Naive thymus-derived CD8-positive, alpha-beta T cell (primary cell): ENCODE data around the gene PEX3. TPM values are rescaled to one million over a fixed set of nuclear protein-coding genes. Genes with fewer than 3 reads are reported as not detected.
"Not testable (repeated sequence)": the region's sequence is repeated elsewhere in the genome, so short reads cannot be mapped to it uniquely, and the experiment has no call there.

Source experiments
- ATAC-seq, 2 donors: fragments of 150-1000 bp; cut with Tn5 transposase in 1 of 2; sonication (Bioruptor Pico), chemical (Tn5 transposase) in 1 of 2; 1 replicate in 1 of 2; 2 replicates in 1 of 2; pipeline ENCODE4 v1.10.0; 2021; ENCODE audit warnings: mild to moderate bottlenecking in 2 of 2, moderate library complexity in 2 of 2
- POLR2A ChIA-PET: fragments of 350-600 bp; sonication (Branson Sonifier 250); formaldehyde crosslinking; loops from one replicate; lab custom pipeline; 2021; ENCODE audit warnings: antibody characterized with exemption; lab: Charles Lee
- DNase-seq, 10 donors: peaks; one replicate each; pipeline versions ENCODE4 v3.0.0 to v3.0.0-alpha.2; 2020 to 2022
- H3K27ac Mint-ChIP-seq, 10 donors: one replicate each; pipeline ENCODE4 v1.8.0; 2020 to 2022; ENCODE audit warnings: mild to moderate bottlenecking in 10 of 10, mixed read lengths in 10 of 10, moderate library complexity in 4 of 10, inconsistent platforms in 1 of 10
- H3K27me3 Mint-ChIP-seq, 5 donors: one replicate each; pipeline ENCODE4 v1.8.0; 2021 to 2022; ENCODE audit warnings: mixed read lengths in 5 of 5
- H3K36me3 Mint-ChIP-seq, 3 donors: one replicate each; pipeline ENCODE4 v1.8.0; 2020 to 2022; ENCODE audit warnings: mixed read lengths in 3 of 3, mild to moderate bottlenecking in 2 of 3, inconsistent platforms in 1 of 3
- H3K4me1 Mint-ChIP-seq, 4 donors: one replicate each; pipeline ENCODE4 v1.8.0; 2021 to 2022; ENCODE audit warnings: mixed read lengths in 4 of 4
- H3K4me3 Mint-ChIP-seq, 10 donors: one replicate each; pipeline ENCODE4 v1.8.0; 2020 to 2022; ENCODE audit warnings: mild to moderate bottlenecking in 10 of 10, mixed read lengths in 10 of 10, moderate library complexity in 6 of 10, inconsistent platforms in 1 of 10
- H3K9me3 Mint-ChIP-seq, 9 donors: one replicate each; pipeline ENCODE4 v1.8.0; 2020 to 2022; ENCODE audit warnings: mixed read lengths in 9 of 9, mild to moderate bottlenecking in 3 of 9, inconsistent platforms in 1 of 9, moderate library complexity in 1 of 9
- polyA plus RNA-seq, 3 donors: library from polyadenylated mRNA; unstranded; fragments of 300-500 nt; fragmentation: Illumina TruSeq; gene quantifications; one replicate each; pipeline ENCODE4 v1.2.3, GENCODE V29; 2021
- total RNA-seq, 8 experiments: library from RNA in 2 of 8; stranded (reverse) in 2 of 8; gene quantifications; one replicate each; pipeline ENCODE4 v1.2.3 and lab custom pipeline; 2021 to 2026

Gene PEX3
- total and polyA plus RNA-seq, 5 experiments from 2014 or later = 19.2 to 25.8 (median 21.1) TPM

GRCh38 chr6:143490244-143490643 lies 39.6 kb downstream of the PEX3 start:
- ATAC-seq = no peak
- POLR2A ChIA-PET = no interaction called here
- no peaks in the 10 kb centered on the region for H3K27me3 Mint-ChIP-seq
- no peak for DNase-seq
- no peak overlapping the region for H3K4me3 Mint-ChIP-seq
- H3K36me3 Mint-ChIP-seq = peaks cover 0 to 8% (median 2%) of the 10 kb centered on the region in 3 donors
- no peak overlapping the region for H3K27ac Mint-ChIP-seq
- H3K4me1 Mint-ChIP-seq = peaks cover 0 to 1% (median 0%) of the 10 kb centered on the region in 4 donors
- H3K9me3 Mint-ChIP-seq = no peaks in the 10 kb centered on the region

- DNase-seq (no peak), ATAC-seq (no peak)
- peak overlapping the region in 1 of 10 donors; percentile 17 for H3K27ac Mint-ChIP-seq
- peaks cover 0 to 7% (median 2%) of the 10 kb centered on the region in 3 donors for H3K36me3 Mint-ChIP-seq
- H3K4me3 Mint-ChIP-seq = no peak overlapping the region
- POLR2A ChIA-PET = no interaction called here
- no peaks in the 10 kb centered on the region for H3K9me3 Mint-ChIP-seq
- H3K27me3 Mint-ChIP-seq = no peaks in the 10 kb centered on the region
- peaks cover 0 to 1% (median 0%) of the 10 kb centered on the region in 4 donors for H3K4me1 Mint-ChIP-seq
These were observed 40.2 kb downstream of the PEX3 start for GRCh38 chr6:143490775-143491174.

- Mint-ChIP-seq H3K9me3 (no peaks in the 10 kb centered on the region), H3K36me3 (peaks cover 0 to 16% (median 11%) of the 10 kb centered on the region in 3 donors), H3K4me1 (peaks cover 12 to 16% (median 14%) of the 10 kb centered on the region in 4 donors), H3K4me3 (no peak overlapping the region), H3K27me3 (no peaks in the 10 kb centered on the region), H3K27ac (no peak overlapping the region)
- no peak for ATAC-seq
- POLR2A ChIA-PET = no interaction called here
- DNase-seq = no peak
These were observed 46.4 kb downstream of the PEX3 start for GRCh38 chr6:143496974-143497373.

- peaks cover 12 to 16% (median 14%) of the 10 kb centered on the region in 4 donors for H3K4me1 Mint-ChIP-seq
These were observed 47.8 kb downstream of the PEX3 start for GRCh38 chr6:143498428-143498827.

GRCh38 chr6:143501851-143502250 lies 51.2 kb downstream of the PEX3 start:
- Mint-ChIP-seq H3K9me3 (no peaks in the 10 kb centered on the region), H3K4me1 (peaks cover 13 to 16% (median 14%) of the 10 kb centered on the region in 4 donors), H3K36me3 (peaks cover 0 to 21% (median 19%) of the 10 kb centered on the region in 3 donors), H3K27ac (no peak overlapping the region), H3K4me3 (no peak overlapping the region), H3K27me3 (no peaks in the 10 kb centered on the region)
- ATAC-seq (no peak), DNase-seq (no peak)
- POLR2A ChIA-PET = interaction anchor here (0.5 kb wide), 1 partner anchor 28 kb away, joined by 4 read pairs; no protein-coding TSS in a partner anchor

More at GRCh38 chr6:143498428-143498827, 47.8 kb downstream of the PEX3 start:
- H3K4me3 Mint-ChIP-seq = no peak overlapping the region
- no peaks in the 10 kb centered on the region for H3K27me3 Mint-ChIP-seq
- H3K9me3 Mint-ChIP-seq = no peaks in the 10 kb centered on the region
- peaks cover 0 to 14% (median 11%) of the 10 kb centered on the region in 3 donors for H3K36me3 Mint-ChIP-seq
- DNase-seq (peak in 4 of 10 donors; percentile 9 to 21 (median 12)), ATAC-seq (peak; percentile 44 to 63)
- POLR2A ChIA-PET = no interaction called here
- peak overlapping the region in 5 of 10 donors; percentile 41 to 84 (median 63) for H3K27ac Mint-ChIP-seq

GRCh38 chr6:143504369-143504768 lies 53.8 kb downstream of the PEX3 start:
- Mint-ChIP-seq H3K4me1 (peaks cover 0 to 8% (median under 1%) of the 10 kb centered on the region in 4 donors), H3K9me3 (no peaks in the 10 kb centered on the region), H3K27ac (no peak overlapping the region), H3K4me3 (no peak overlapping the region), H3K36me3 (peaks cover 0 to 22% (median 16%) of the 10 kb centered on the region in 3 donors), H3K27me3 (no peaks in the 10 kb centered on the region)
- no peak for DNase-seq
- POLR2A ChIA-PET = no interaction called here
- ATAC-seq = no peak

- POLR2A ChIA-PET = no interaction called here
- no peak overlapping the region for H3K27ac Mint-ChIP-seq
- H3K4me1 Mint-ChIP-seq = peaks cover 0 to 12% (median 2%) of the 10 kb centered on the region in 4 donors
- no peak for DNase-seq
- H3K4me3 Mint-ChIP-seq = no peak overlapping the region
- peaks cover 0 to 18% (median 16%) of the 10 kb centered on the region in 3 donors for H3K36me3 Mint-ChIP-seq
- H3K27me3 Mint-ChIP-seq = no peaks in the 10 kb centered on the region
- H3K9me3 Mint-ChIP-seq = no peaks in the 10 kb centered on the region
- ATAC-seq = no peak
These were observed 54.5 kb downstream of the PEX3 start for GRCh38 chr6:143505111-143505510.

- Mint-ChIP-seq H3K36me3 (peaks cover 0 to 16% (median 15%) of the 10 kb centered on the region in 3 donors), H3K27me3 (no peaks in the 10 kb centered on the region), H3K27ac (no peak overlapping the region), H3K4me3 (no peak overlapping the region), H3K9me3 (no peaks in the 10 kb centered on the region), H3K4me1 (peaks cover 0 to 12% (median 2%) of the 10 kb centered on the region in 4 donors)
- ATAC-seq = no peak
- POLR2A ChIA-PET = no interaction called here
- DNase-seq = no peak
These were observed 54.9 kb downstream of the PEX3 start for GRCh38 chr6:143505537-143505936.

GRCh38 chr6:143506199-143506598 lies 55.6 kb downstream of the PEX3 start:
- Mint-ChIP-seq H3K4me1 (peaks cover 5 to 18% (median 6%) of the 10 kb centered on the region in 4 donors), H3K36me3 (peaks cover 0 to 16% (median 13%) of the 10 kb centered on the region in 3 donors), H3K9me3 (no peaks in the 10 kb centered on the region), H3K27me3 (no peaks in the 10 kb centered on the region), H3K4me3 (no peak overlapping the region), H3K27ac (no peak overlapping the region)
- DNase-seq = no peak
- POLR2A ChIA-PET = no interaction called here
- ATAC-seq = no peak

- no peaks in the 10 kb centered on the region for H3K9me3 Mint-ChIP-seq
- ATAC-seq (no peak), DNase-seq (no peak)
- H3K27me3 Mint-ChIP-seq = no peaks in the 10 kb centered on the region
- no peak overlapping the region for H3K27ac Mint-ChIP-seq
- H3K4me3 Mint-ChIP-seq = no peak overlapping the region
- POLR2A ChIA-PET = no interaction called here
- peaks cover 5 to 21% (median 7%) of the 10 kb centered on the region in 4 donors for H3K4me1 Mint-ChIP-seq
- H3K36me3 Mint-ChIP-seq = peaks cover 0 to 16% (median 13%) of the 10 kb centered on the region in 3 donors
These were observed 56.0 kb downstream of the PEX3 start for GRCh38 chr6:143506620-143507019.

GRCh38 chr6:143507358-143508145 lies 56.9 kb downstream of the PEX3 start:
- no peak for ATAC-seq
- POLR2A ChIA-PET = no interaction called here
- peaks cover 0 to 16% (median 13%) of the 10 kb centered on the region in 3 donors for H3K36me3 Mint-ChIP-seq
- DNase-seq = no peak
- no peaks in the 10 kb centered on the region for H3K27me3 Mint-ChIP-seq
- H3K27ac Mint-ChIP-seq = peak overlapping the region in 2 of 10 donors; percentile 31 to 41
- peaks cover 5 to 26% (median 9%) of the 10 kb centered on the region in 4 donors for H3K4me1 Mint-ChIP-seq
- no peaks in the 10 kb centered on the region for H3K9me3 Mint-ChIP-seq
- no peak overlapping the region for H3K4me3 Mint-ChIP-seq

GRCh38 chr6:143510326-143510725 lies 59.7 kb downstream of the PEX3 start:
- not testable (repeated sequence) for H3K9me3 Mint-ChIP-seq, DNase-seq, ATAC-seq, H3K27me3 Mint-ChIP-seq
- Mint-ChIP-seq H3K4me3 (peak overlapping the region in 9 of 10 donors; percentile 63 to 97 (median 91)), H3K27ac (peak overlapping the region in 5 of 10 donors; percentile 27 to 94 (median 91)), H3K36me3 (peaks cover 0 to 16% (median 13%) of the 10 kb centered on the region in 3 donors), H3K4me1 (peaks cover 5 to 31% (median 12%) of the 10 kb centered on the region in 4 donors)
- POLR2A ChIA-PET = interaction anchor here (0.7 to 1.7 kb wide), 2 partner anchors 33 to 60 kb away, joined by 4 to 7 read pairs; partner anchors contain the start of genes ADAT2 and PEX3
